Stimulated activated CD4-positive, alpha-beta T cell treated with anti-CD3 and anti-CD28 coated beads, TNF-alpha, amount 100 ng/mL, for 48 hours (primary cell): ENCODE results near the gene PRKCH.
A peak's percentile ranks its signal among the peaks of the same experiment; 100 is the strongest.

ENCODE experiments used
- DNase-seq, 3 donors: peaks; one replicate each; pipeline ENCODE4 v3.0.0-alpha.2; 2020; ENCODE audit warnings: low read depth in 3 of 3

Gene PRKCH

GRCh38 chr14:61547186-61548069 is 226.0 kb downstream of the PRKCH start:
- DNase-seq, result no peak

- no peak for DNase-seq
These were observed 228.0 kb downstream of the PRKCH start for GRCh38 chr14:61549425-61549824.

DNA sequence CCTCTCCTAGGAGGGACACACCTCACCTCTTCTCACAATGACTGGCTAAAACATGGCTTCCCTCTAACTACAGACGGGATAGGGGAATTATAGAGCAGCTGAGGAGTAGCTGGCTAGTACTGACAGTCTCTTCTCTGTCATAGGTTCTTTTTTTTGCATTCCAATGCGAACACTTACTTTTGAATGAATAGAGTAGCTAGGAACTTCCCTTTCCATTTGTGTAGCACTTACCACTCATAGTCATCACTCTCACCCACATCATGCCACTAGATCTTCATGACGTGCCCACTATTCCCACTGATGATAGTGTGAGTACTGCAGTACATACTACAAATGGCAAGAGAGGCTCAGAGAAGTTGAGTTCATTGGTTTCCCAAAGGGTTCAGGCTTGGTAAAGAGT is 230.0 kb downstream of the PRKCH start:
- no peak for DNase-seq

DNA sequence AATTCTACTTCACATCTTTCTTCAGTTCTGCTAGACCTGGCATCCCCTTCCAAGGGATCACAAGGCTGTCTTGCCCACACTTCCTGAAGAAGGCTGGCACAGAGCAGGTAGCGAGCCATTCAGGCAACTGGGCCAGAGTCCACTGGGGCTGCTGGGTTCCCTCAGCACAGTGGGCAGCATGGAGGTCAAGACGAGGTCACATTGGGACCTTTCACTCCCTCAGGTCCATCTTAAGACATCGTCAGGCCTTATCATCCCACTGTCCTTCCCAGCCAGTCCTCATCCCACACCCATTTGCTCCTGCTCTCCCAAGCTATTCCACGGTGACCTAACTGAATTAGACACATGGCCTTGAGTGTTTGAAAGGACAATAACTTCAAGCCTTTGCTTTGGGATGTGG is 230.9 kb downstream of the PRKCH start:
- DNase-seq, result no peak

GRCh38 chr14:61553730-61554641 is 232.6 kb downstream of the PRKCH start:
- no peak for DNase-seq

DNA sequence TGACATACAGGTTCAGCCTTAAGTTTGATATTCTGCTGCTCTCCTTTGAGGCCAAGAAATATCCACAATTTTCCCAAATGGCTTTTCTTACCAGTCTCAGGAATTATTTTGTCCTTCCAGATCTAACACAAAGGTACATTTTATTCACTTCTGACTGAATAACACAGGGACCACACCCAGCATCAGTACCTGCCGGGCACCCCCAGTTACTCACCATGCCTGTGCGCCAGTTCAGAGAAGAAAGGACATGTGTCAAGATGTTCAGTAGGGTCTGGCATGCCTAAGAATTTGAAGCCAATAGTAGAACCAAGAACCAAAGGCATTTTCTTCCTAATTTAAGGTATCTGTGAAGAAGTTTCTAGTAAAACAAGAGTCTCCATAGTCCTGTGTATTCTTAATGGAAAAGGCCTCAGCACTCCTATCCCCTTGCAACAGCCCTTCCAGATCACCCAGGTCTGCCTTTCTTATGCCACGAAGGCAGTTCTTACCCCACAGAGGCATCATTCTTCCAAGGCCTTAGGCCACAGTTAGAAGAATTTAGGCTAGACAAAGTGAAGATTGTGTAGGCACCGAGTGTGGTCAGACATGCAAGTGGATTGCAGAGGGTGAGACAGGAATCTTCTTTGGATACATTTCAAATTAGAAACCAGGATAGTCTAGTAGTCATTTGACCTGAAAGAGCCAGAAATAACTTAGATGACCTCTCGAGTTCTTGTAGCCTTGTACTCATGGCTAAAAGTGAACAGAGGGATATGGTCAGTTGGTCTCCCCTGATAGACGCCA is 233.9 kb downstream of the PRKCH start:
- no peak for DNase-seq

DNA sequence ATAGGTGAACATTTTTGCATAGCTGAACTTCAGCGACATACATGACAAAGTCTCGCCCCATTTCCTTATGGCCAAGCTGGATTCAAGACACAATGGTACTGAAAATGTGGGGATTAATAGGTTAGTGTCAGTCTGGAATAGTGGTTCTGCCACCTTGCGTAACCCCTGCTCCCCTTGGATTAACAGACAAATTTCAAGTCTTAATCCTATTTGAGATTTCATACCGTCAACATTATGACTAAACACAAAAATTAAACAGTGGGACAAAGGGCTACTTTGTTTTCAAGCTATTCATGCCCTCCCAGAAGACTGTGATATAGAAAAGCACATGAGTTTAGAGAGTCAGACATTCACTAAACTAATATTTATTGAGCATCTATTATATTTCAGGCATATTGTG is 235.1 kb downstream of the PRKCH start:
- DNase-seq, result no peak

DNA sequence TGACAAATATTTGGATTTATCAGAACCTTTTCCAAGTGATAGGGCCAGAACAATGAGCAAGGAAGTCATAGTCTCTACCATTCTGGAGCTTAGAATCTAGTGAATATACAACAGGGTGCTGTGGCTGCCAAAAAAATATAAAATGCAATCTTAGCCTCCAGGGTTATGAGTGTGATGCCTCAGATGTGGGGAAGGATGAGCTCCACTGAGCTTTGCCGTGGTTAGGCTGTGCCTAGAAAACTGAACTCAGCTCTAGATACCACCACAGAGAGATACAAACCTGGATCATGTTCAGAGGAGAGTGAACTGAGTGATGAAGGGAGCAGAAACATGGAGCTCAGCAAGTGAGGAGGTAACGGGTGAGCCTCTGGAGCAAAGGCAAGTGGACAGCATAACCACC is 235.9 kb downstream of the PRKCH start:
- no peak for DNase-seq

GRCh38 chr14:61557854-61558253 is 236.5 kb downstream of the PRKCH start:
- DNase-seq, result no peak

DNA sequence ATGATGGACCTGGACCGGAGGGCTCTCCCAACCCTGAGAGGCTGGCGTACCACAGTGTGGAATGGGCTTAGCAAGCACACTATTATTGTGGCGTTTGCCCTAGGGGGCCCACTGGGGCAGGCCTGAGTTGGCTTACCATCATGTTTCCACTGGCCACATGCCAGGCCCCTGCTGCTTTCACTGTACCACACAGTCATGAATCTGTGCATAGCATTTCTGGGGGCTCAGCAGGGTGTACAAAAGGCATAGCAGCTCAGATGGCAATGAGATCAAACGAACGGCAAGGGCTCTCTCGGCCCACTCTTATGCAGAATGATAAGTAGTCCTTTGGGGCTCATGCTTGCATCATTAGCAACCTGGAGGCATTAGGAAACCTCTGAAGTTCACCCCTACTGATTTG is 236.9 kb downstream of the PRKCH start:
- DNase-seq, result no peak

DNA sequence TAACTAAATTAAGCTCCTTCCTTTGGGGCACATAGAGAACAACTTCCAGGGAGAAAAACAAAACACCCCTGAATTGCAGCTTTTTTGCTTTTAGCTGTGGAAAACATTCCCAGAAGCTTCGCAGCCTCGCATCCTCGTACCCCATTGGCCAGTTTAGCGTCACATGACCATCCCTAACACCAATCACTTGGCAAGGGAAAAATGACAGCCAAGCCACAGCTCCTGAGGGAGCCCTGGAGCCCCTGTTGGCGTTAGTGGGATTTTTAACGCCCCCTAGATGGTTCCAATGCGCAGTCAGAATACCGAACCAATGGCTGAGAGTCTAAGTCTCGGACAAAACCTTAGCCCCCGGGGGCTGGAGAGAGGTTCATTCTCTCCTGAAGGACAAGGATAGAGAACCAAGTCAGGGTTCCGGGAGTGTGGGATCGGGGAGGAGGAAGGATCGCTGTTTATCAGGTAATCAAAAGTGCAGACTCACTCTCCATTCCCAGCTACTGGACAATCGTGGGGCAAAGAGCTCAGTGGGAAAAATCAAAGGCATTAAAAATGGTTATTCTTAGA is 238.3 kb downstream of the PRKCH start:
- DNase-seq, result no peak

GRCh38 chr14:61560323-61560722 is 238.9 kb downstream of the PRKCH start:
- DNase-seq, result no peak

DNA sequence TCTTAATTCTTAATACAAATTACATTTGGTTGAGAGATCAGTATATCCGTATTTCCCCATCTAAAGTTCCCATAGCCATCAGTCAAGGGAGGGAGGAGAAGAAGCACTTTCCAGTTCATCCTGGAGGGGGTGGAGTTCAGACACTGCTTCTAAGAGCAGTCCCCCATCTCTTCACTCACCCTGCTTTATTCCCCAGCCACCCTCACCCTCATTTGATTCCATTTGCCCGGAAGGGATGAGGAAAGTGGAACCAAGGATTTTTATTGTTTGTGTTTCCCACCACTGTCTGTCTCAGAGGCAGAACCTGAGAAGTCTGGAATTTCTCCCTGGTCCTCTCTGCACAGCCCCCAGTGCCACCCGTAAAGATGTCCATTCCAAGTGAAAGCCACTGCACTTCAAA is 239.7 kb downstream of the PRKCH start:
- DNase-seq, result no peak

- DNase-seq, result no peak
These were observed 240.4 kb downstream of the PRKCH start for GRCh38 chr14:61561657-61562276.

- DNase-seq, result peak in 2 of 3 donors; percentile 36 to 38
These were observed 241.2 kb downstream of the PRKCH start for GRCh38 chr14:61562321-61563161.

DNA sequence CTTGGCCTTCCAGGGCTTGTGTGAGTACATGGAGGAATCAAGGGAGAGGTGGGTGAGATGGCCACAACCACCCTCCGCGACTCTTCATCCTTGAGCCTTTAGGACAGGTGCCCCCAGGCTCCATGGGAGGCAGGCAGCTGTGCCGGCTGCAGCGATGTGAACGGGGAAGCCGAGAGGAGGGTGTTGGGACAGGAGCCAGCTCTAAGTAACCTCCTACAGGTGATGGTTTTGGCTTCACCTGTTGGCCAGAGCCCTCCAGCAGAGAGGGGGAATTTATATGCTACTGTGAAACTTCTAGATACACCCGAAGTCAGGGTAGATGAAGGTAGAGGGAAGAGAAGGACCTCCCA is 241.8 kb downstream of the PRKCH start:
- DNase-seq, result no peak

DNA sequence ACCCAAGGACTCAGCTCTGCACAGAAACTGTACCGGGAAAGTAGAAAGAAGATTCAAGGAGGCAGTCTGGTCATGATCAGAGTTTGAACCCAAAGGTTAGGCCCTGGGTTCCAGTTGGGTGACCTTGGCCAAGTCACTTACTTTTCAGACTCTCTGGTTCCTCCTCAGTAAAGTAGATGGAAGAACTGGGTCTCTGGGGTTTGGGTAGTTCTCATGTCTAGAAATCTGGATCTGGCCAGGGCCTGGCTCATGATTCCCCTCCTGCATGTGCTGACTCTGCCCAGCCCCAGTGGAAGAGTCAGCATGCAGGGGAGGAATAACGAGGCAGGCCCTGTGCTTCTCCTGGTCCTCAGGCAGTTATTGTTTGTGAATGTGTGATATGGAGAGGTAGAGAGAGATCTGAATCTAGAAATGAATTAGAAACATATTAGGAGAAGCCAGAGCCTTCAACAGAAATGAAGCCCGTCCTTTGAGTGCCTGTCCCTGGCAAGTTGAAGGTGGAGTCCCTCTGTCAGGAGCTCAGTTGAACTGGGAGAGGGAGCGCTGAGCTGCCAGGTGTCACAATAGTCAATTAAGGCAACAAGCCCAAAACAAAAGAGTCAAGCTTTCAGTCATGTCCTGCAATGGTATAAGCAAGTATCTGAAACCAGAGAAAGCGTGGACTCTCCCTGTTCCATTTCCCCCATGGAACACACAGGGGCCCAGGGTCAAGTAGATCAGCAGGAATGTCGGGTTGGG is 242.7 kb downstream of the PRKCH start:
- no peak for DNase-seq

DNA sequence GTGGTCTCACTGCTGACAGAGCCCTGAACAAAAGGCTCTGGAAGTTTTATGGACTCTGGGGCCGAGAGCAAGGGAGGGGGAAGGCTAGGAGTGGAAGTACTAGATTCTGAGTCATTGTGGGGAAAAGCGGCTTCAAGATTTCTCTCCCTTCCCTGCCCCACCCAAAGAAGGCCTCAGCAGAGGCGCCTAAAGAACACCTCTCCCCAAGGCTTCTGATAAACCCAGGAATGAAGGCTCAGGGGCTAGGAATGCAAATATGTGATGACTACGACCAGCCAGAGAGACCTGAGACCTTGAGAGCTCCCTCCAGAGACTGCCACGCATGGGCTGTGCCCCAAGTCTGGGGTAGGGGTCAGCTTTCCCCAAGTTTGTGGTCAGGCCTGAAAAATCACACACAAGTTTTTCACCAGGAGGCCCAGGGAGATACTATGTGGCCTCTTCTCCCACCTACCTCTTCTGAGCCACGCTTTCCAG is 243.3 kb downstream of the PRKCH start:
- no peak for DNase-seq

DNA sequence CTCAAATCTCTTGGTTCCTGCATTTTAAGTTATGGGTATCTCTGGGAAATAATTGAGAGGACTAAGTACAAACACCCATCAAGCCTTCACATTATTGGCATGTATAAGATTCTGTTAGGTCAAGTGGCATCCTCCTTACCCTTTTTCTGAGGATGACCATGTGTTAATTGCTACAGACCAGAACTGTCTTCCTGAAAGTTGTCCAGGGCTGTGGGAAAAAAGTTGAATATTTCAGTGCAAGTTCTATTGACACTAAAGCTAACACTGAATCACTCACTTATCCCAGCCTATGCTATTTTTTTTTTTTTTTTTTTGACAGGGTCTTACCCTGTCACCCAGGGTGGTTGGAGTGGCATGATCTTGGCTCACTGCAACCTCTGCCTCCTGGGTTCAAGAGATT is 243.8 kb downstream of the PRKCH start:
- DNase-seq, result no peak
